Activated CD4-positive, alpha-beta T cell treated with anti-CD3 and anti-CD28 coated beads for 24 hours (primary cell): ENCODE data around the gene BUD31.
"Not testable (repeated sequence)": the region's sequence is repeated elsewhere in the genome, so short reads cannot be mapped to it uniquely, and the experiment has no call there.

Source experiments
- DNase-seq, 2 donors: peaks; one replicate each; pipeline ENCODE4 v3.0.0-alpha.2; 2020; ENCODE audit warnings: low read depth in 2 of 2

BUD31 gene

DNA sequence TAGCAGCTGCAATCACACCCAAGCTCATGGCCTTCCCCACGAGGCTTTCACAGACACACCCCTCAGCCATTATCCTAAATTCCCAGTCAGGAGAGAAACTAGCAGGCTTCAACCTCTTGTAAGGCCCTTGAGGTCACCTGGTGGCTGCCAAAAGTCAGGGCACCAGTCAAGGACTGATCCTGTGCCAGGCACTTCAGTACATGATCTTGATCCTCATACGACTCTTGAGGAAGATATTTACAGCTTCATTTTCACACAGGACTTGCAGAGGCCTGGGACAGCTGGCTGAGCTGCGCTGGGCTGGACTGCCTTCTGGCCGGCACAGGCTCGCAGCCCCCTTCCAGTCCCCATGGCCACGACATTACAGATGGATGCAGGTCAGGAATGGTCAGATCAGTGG, 9.2 kb upstream of the BUD31 start:
- DNase-seq, result no peak

- no peak for DNase-seq
Measured at GRCh38 chr7:99402854-99403253, 5.9 kb upstream of the BUD31 start.

- DNase-seq, result no peak
Measured at GRCh38 chr7:99403764-99404163, 5.0 kb upstream of the BUD31 start.

DNA sequence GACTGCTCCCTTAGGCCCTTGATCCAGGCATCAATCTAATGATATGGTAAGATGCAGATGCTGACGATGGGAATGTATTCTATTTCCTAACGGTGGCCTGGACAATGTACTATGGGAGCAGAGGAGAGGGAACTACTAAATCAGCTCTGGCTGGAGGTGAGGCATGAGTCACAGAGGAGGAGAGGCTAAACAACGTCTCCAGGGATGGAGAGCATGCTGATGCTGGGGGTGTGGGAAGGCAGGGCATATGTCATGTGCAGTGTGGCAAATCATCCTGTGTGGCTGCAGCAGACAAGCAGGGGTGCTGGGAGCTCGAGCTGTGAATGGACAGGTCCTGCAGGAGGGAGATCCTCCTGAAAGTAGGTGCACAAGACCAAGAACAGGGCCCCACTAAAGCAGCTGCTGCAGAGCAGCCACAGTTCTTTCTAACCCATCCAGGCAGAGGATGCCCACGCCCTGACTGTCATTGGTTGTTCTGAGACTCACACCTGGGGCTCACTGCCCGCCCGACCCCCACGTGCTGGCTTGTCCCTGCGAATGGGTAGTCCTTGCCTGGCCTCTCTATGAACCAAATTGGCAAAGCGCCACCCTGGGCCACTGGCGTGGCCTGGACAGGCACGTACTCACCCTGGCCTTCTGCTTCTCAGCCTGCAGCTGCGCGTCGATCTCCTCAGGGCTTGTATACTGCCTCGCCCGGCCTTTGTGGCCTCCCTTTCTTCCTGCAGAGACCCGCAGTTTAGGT, 4.4 kb upstream of the BUD31 start:
- no peak for DNase-seq

GRCh38 chr7:99404977-99405320, 3.8 kb upstream of the BUD31 start:
- no peak for DNase-seq

DNA sequence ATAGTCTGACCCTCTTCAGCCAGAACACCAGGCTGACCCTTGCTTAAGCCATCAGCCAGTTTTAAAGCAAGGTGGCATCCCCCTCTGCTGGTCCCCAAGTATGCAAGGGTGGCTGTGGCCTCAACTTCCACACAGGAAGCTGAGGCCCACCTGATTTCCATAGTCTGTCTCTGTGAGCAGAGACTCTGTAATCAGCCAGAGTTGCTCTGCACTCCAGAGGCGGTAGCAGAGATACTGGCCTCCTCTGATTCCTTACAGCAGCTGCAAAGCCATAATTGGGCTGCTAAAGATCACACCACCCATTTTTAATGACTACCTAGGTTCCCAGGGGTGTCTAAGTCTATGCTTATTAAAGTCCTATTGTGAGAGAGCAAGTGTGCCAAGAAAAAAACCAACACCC, 2.2 kb upstream of the BUD31 start:
- no peak for DNase-seq

DNA sequence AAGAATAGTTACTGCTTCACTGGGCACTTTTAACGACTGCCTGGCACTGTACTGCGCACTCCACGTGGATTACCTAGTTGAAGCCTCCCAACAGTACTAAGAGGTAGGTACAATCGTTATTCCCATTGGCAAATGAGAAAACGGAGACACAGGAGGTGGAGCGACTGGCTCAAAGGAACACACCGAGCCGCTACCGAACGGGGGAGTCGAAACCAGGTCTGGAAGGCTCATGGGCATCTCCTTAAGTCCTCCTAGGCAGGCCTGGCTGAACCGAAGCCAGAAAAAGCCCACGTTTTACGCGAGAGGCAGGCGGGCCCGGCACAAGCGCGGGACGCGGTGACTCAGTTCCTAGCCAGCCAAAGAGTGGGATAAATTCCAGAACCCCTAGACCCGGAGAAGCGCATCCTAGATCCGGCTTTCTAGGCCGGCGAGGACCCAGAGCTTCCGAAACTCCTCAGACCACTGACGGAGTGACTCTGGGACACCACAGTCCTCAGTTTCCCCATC, 844 bp upstream of the BUD31 start:
- no peak for DNase-seq

DNA sequence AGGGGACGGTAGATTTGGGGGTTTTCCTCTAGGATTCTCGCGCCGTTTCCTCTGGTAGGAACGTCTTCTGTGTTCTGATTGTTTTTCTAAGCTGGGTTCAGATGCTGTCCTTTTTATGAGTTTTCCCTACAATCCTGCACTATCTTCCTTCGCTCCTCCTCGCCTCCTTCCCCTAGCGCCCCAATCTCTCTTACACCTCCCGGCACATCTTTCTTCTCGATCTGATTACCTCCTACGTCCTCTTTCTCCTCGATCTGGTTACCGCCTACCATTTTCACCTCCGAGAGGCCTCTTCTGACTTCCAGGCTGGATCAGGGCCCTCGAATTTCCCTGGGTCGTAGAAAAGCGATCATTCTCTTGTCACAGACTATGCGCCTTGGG, 413 bp downstream of the BUD31 start:
- DNase-seq, result no peak

- no peak for DNase-seq
Measured at GRCh38 chr7:99409806-99410205, 1.0 kb downstream of the BUD31 start.

DNA sequence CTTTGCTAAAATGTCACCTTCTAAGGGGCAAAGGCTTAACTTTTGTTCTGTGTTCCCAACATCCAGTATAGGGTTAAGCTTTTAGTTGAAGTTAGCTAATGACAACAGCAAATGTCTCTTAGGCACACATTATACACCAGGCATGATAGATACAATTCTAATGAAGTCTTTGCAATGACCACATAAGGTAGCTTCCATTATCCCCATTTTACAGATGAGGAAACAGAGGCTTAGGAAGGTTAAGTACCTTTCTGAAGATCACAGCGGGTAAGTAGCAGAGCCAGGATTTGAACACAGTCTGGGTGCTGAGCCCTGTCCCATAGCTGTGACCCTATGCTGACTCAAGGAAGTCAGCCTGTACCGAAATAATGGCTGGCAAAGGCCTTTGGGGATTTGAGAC, 1.9 kb downstream of the BUD31 start:
- no peak for DNase-seq

GRCh38 chr7:99415513-99416127, 6.9 kb downstream of the BUD31 start:
- DNase-seq, result not testable (repeated sequence)

DNA sequence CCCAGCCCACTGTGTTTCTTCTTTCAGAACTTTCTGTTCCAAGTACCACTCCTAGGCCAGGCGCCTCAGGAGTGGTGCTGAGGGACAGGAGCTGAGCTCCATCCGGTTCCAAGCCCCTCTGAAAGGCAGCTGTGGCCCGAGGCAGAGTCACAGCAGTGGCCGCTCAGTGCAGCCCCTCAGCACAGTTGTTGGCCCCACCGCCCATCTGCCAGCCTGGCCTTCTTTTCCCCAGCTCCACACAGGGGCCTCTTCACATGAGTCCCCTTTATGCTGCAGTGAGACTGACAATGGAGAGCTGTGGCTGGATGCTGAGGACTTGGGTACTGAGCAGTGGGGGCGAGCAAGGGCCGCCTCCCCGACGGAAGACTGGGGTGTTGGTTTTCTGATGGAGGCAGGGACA, 9.5 kb downstream of the BUD31 start:
- DNase-seq, result no peak

DNA sequence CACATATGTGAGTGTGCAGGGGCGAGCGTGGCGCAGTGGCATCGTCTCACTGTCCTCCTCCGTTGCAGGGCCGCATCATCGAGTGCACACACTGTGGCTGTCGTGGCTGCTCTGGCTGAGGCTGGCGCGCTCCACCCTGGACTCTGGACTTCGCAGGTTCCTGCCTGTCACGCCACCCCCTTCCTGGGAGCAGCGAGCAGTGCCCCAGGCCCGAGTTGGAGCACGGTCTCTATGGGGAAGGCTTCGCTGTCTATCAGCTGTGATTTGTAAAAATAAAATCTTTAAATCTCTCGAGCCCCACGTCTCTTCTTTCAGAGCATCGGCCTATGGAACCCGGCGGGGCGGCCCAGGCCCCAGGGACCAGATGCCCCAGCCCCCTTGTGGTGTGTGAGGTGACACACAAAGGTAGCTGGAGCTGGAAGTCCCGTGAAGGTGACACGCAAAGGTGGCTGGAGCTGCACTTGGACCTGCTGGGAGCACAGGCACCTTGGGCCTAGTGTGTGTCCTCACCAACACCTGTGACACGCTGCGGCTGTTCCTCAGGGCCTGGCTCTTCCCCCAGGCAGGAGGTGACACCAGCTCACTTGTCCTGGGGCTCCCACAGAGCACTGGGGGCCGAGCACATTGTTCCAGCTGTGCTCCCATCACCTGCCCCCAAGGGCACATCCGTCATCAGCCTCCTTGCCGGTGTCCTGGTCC, 10.7 kb downstream of the BUD31 start:
- DNase-seq, result no peak

GRCh38 chr7:99420213-99420612, 11.4 kb downstream of the BUD31 start:
- no peak for DNase-seq

GRCh38 chr7:99420986-99421385, 12.2 kb downstream of the BUD31 start:
- no peak for DNase-seq

DNA sequence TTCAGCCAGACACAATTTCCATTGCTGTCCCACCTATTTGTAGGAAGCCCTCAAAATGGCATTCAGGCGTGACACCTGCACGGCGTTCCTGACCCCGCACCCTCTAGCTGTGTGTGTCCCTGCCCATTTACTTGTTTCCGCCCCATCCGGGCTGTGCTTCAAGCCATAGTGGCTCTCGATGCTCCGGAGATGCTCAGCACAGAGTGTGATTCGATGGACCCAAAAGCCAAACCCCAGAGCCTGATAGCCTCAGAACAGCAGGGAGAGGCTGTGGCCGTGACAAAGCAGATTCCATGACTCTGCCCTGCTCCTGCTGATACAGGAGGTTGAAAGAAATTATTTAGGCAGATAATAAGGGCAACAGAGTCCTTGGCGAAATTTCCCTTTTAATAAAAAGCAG, 13.4 kb downstream of the BUD31 start:
- no peak for DNase-seq

DNA sequence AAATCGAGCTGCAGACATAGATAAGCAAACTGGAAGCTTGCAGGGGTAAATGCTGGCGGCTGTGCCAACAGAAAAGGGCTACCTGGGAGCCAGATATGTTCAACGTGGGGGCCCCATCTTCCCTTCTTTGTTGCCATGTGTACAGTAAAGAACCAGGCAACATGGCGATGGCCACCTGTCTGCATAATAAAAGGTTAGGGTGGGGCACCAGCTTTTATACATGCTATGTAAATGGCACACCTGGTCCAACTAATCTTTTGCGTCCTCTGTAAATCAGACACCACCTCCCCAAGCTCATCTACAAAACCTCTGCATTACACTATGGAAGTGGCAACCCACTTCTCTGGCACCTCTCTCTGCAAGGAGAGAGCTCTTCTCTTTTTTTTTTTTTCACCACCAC, 13.9 kb downstream of the BUD31 start:
- no peak for DNase-seq

DNA sequence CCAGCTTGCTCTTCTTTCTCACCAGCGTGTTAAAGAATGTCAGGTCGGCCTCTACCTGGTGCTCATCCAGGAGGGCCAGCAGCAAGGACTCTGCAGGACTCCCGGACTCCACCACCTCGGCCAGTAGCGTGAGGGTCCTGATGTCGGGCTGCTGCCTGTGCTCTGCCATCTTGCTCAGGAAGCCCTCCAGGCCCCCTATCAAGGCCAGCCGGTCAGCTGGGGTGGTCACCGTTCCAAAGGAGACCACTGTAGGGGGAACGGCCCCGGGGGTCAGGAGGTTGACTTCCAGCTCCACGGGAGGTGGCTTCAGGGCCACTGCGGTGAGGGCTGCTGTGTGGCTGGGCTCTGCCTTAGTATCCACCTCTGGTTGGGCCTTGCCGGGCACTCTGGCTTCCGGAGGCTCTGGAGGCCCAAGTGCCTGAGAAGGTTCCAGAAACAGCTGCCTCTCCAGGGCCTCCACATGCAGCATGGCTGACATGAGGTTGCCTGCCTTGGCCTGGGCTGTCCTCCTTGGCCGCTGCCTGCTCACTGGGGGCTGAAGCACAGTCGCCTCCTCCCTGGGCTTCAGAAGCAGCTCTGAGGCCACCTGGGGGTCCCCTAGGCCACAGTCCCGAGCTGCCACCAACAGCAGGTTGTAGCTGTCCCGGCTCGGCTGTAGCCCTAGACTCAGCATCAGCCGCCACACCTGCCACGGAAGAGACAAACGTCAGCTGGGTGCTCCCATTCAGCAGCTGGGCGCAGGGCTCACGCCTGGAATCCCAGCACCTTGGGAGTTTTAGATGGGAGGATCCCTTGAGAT, 16.4 kb downstream of the BUD31 start:
- no peak for DNase-seq

- no peak for DNase-seq
Measured at GRCh38 chr7:99428972-99429566, 20.3 kb downstream of the BUD31 start.

GRCh38 chr7:99429756-99430155, 21.0 kb downstream of the BUD31 start:
- no peak for DNase-seq

GRCh38 chr7:99431756-99432540, 23.2 kb downstream of the BUD31 start:
- DNase-seq, result not testable (repeated sequence)
